T47D (cell line): Measurements from ENCODE around the gene GLB1L2.

Experiments
- DNase-seq, 2 experiments: peaks; one replicate each; pipeline versions ENCODE4 v3.0.0 to v3.0.0-alpha.2; 2011 to 2012; ENCODE audit warnings: low read depth in 1 of 2, low spot score in 1 of 2
- JUND ChIP-seq: IDR thresholded peaks from 2 replicates; pipeline ENCODE4 v1.6.1; 2012; ENCODE audit warnings: low read depth
- in situ Hi-C: cut with HindIII; loops from 2 replicates; pipeline ENCODE4 v1.10.0; 2016; ENCODE audit warnings: low sequenced_read_pairs, low pct_unique_long_range_greater_than_20kb

GLB1L2 gene

GRCh38 chr11:134413826-134414731 lies 82.3 kb downstream of the GLB1L2 start:
- DNase-seq, result no peak
- in situ Hi-C loops, result no loop called here
- TF ChIP-seq JUND, result no peak

- no peak for DNase-seq
- TF ChIP-seq JUND, result no peak
- in situ Hi-C loops, result no loop called here
These were observed 83.3 kb downstream of the GLB1L2 start for GRCh38 chr11:134414766-134415765.

GRCh38 chr11:134416726-134417125 lies 84.9 kb downstream of the GLB1L2 start:
- DNase-seq, result no peak
- no peak for TF ChIP-seq JUND
- in situ Hi-C loops, result no loop called here

GRCh38 chr11:134417871-134418840 lies 86.4 kb downstream of the GLB1L2 start:
- peak; percentile 79 to 91 for DNase-seq
- in situ Hi-C loops, result no loop called here
- no peak for TF ChIP-seq JUND

- in situ Hi-C loops, result no loop called here
- DNase-seq, result no peak
- TF ChIP-seq JUND, result no peak
These were observed 91.3 kb downstream of the GLB1L2 start for GRCh38 chr11:134423106-134423505.

- TF ChIP-seq JUND, result no peak
- DNase-seq, result no peak
- in situ Hi-C loops, result no loop called here
These were observed 93.6 kb downstream of the GLB1L2 start for GRCh38 chr11:134425413-134425812.
